Keratinocyte (primary cell): ENCODE data around the gene CACNA1S. TPM values are rescaled to one million over a fixed set of nuclear protein-coding genes. Genes with fewer than 3 reads are reported as not detected.

Source experiments
- DNase-seq: peaks from one replicate; pipeline ENCODE4 v3.0.0-alpha.2; 2011; ENCODE audit warnings: low read depth, missing footprints, low spot score
- FAIRE-seq: peaks from 2 replicates; lab custom pipeline; 2011; peaks lifted over from hg19 to GRCh38; lab: Jason Lieb, UNC
- H2AFZ ChIP-seq: 2 replicates; pipeline ENCODE4 v1.6.0; 2012; ENCODE audit warnings: low read length, control low read depth, inconsistent platforms; ENCODE audit not compliant: control insufficient read depth
- H3K27ac ChIP-seq: 2 replicates; pipeline ENCODE4 v1.5.1; 2011; ENCODE audit warnings: low read length; ENCODE audit not compliant: control insufficient read depth, insufficient read depth
- H3K27me3 ChIP-seq: 3 replicates; pipeline ENCODE4 v1.6.0; 2011; ENCODE audit warnings: low read length; ENCODE audit not compliant: control insufficient read depth, insufficient read depth; ENCODE audit errors: extremely low read depth
- H3K36me3 ChIP-seq, 2 experiments: 2 replicates in 1 of 2; 3 replicates in 1 of 2; pipeline ENCODE4 v1.5.1; 2011; ENCODE audit warnings: low read length in 2 of 2, mild to moderate bottlenecking in 1 of 2; ENCODE audit not compliant: control insufficient read depth in 2 of 2, insufficient read depth in 2 of 2; ENCODE audit errors: extremely low read depth in 1 of 2
- H3K4me1 ChIP-seq: 3 replicates; pipeline ENCODE4 v1.5.1; 2011; ENCODE audit warnings: low read length; ENCODE audit not compliant: control insufficient read depth, insufficient read depth; ENCODE audit errors: extremely low read depth
- H3K4me2 ChIP-seq: 3 replicates; pipeline ENCODE4 v1.6.0; 2011; ENCODE audit warnings: low read depth, low read length; ENCODE audit not compliant: control insufficient read depth, insufficient read depth; ENCODE audit errors: extremely low read depth
- H3K4me3 ChIP-seq, 3 experiments: fragments of 200-600 bp in 1 of 3; sonication (generic) in 1 of 3; 2 replicates in 2 of 3; 3 replicates in 1 of 3; pipeline ENCODE4 v1.5.1; 2011 to 2016; ENCODE audit warnings: low read length in 3 of 3, mild to moderate bottlenecking in 3 of 3, control low read depth in 2 of 3, inconsistent platforms in 1 of 3, low read depth in 1 of 3, mixed read lengths in 1 of 3, mixed run types in 1 of 3, moderate library complexity in 1 of 3; ENCODE audit not compliant: control insufficient read depth in 2 of 3, insufficient read depth in 2 of 3; ENCODE audit errors: extremely low read depth in 1 of 3
- H3K79me2 ChIP-seq: 2 replicates; pipeline ENCODE4 v1.6.0; 2012; ENCODE audit warnings: low read length; ENCODE audit not compliant: control insufficient read depth, insufficient read depth
- H3K9ac ChIP-seq: 3 replicates; pipeline ENCODE4 v1.6.0; 2011; ENCODE audit warnings: low read length; ENCODE audit not compliant: control insufficient read depth, insufficient read depth; ENCODE audit errors: extremely low read depth
- H3K9me1 ChIP-seq: 3 replicates; pipeline ENCODE4 v1.6.0; 2011; ENCODE audit warnings: low read length; ENCODE audit not compliant: control insufficient read depth, insufficient read depth; ENCODE audit errors: extremely low read depth
- H3K9me3 ChIP-seq: 2 replicates; pipeline ENCODE4 v1.5.1; 2012; ENCODE audit warnings: low read depth, low read length; ENCODE audit not compliant: control insufficient read depth
- H4K20me1 ChIP-seq: 3 replicates; pipeline ENCODE4 v1.6.0; 2011; ENCODE audit warnings: low read length; ENCODE audit not compliant: control insufficient read depth, insufficient read depth; ENCODE audit errors: extremely low read depth
- CTCF ChIP-seq, 3 experiments: IDR thresholded peaks in 1 of 3; conservative IDR thresholded peaks in 1 of 3; optimal IDR thresholded peaks in 1 of 3; 2 replicates in 2 of 3; 3 replicates in 1 of 3; pipeline versions ENCODE3 to v1.5.1; 2011; ENCODE audit warnings: low read length in 3 of 3, mild to moderate bottlenecking in 3 of 3, moderate library complexity in 2 of 3, control low read depth in 1 of 3, inconsistent platforms in 1 of 3; ENCODE audit not compliant: insufficient read depth in 2 of 3; ENCODE audit errors: extremely low read depth in 1 of 3
- EZH2 ChIP-seq: IDR thresholded peaks from one replicate; pipeline ENCODE4 v1.6.1; 2012; ENCODE audit warnings: inconsistent platforms, mild to moderate bottlenecking, low read length, moderate library complexity
- dilution Hi-C: fragments of 300-500 bp; cut with MboI; formaldehyde crosslinking; loops from one replicate; pipeline ENCODE4 v1.7.0; 2020; ENCODE audit warnings: low sequenced_read_pairs; ENCODE audit not compliant: extremely low pct_ligation_motif_present
- polyA plus RNA-seq, 5 experiments: library from polyadenylated mRNA; depleted of rRNA in 3 of 5; stranded (reverse) in 3 of 5; stranded (forward) in 1 of 5; unstranded in 1 of 5; fragments of >200 nt; gene quantifications; 1 replicate in 1 of 5; 2 replicates in 3 of 5; 3 replicates in 1 of 5; pipeline versions ENCODE4 v1.2.1 to v1.2.3, GENCODE V29; 2011 to 2012; ENCODE audit warnings: missing spikeins in 2 of 5, low read depth in 1 of 5, low replicate concordance in 1 of 5

The CACNA1S gene
- polyA plus RNA-seq, 1 donor (not counting 4 experiments of a cell fraction or from before 2014, with no cell fraction given) = not detected

GRCh38 chr1:201013991-201014815, 98.0 kb downstream of the CACNA1S start:
- DNase-seq = no peak
- Histone ChIP-seq H3K4me3 (no peak overlapping the region), H3K4me2 (peak overlapping the region; percentile 41)

DNA sequence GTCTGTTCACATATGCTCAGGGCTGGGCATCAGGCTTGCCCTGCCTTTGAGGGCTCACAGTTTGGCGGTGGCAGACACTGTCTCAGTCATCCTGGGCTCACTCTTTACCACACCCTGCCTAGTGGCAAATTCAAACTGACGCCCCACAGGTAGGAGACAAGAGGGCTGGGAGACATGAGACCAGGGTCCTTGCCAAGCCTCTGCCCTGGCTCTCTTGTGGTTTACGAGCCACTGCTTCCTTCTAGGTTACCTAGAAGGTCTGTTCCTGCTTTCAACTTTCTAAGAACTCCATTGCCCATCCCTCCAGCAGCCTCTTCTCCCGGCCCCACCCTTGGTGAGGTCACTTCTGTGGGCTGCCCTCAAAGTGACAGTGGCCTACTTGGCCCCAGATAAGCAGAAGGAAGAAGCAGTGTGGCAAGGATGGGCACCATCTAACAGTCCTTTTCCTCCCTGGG, 99.2 kb downstream of the CACNA1S start:
- no peak for FAIRE-seq

More at GRCh38 chr1:201013991-201014815, 98.0 kb downstream of the CACNA1S start:
- FAIRE-seq = no peak
- Histone ChIP-seq H3K4me1 (peaks cover 24% of the 10 kb centered on the region), H3K27me3 (peaks cover 5% of the 10 kb centered on the region), H3K27ac (no peak overlapping the region), H3K36me3 (no peaks in the 10 kb centered on the region), H4K20me1 (no peaks in the 10 kb centered on the region), H3K79me2 (no peaks in the 10 kb centered on the region), H3K9ac (no peak overlapping the region), H3K9me3 (no peaks in the 10 kb centered on the region), H2AFZ (no peak overlapping the region), H3K9me1 (no peaks in the 10 kb centered on the region)
- no peak for TF ChIP-seq EZH2
- TF ChIP-seq CTCF (optimal IDR thresholded peaks at IDR 0.05 in 1 of 3, IDR thresholded peaks at IDR 0.05 in 1 of 3, conservative IDR thresholded peaks at IDR 0.05 in 1 of 3; ENCODE audit: extremely low read depth in 1 of 3, insufficient read depth in 2 of 3, low read length in 3 of 3) = no peak
- dilution Hi-C loops = no loop called here

More for the DNA sequence above, 99.2 kb downstream of the CACNA1S start:
- Histone ChIP-seq H3K9ac (no peak overlapping the region), H3K27ac (no peak overlapping the region), H3K36me3 (no peaks in the 10 kb centered on the region), H3K9me3 (no peaks in the 10 kb centered on the region), H3K79me2 (no peaks in the 10 kb centered on the region), H3K4me3 (no peak overlapping the region), H3K4me2 (no peak overlapping the region), H3K27me3 (peaks cover 5% of the 10 kb centered on the region), H3K4me1 (peaks cover 18% of the 10 kb centered on the region), H3K9me1 (no peaks in the 10 kb centered on the region), H2AFZ (no peak overlapping the region), H4K20me1 (no peaks in the 10 kb centered on the region)
- dilution Hi-C loops = no loop called here
- TF ChIP-seq CTCF (optimal IDR thresholded peaks at IDR 0.05 in 1 of 3, IDR thresholded peaks at IDR 0.05 in 1 of 3, conservative IDR thresholded peaks at IDR 0.05 in 1 of 3; ENCODE audit: extremely low read depth in 1 of 3, insufficient read depth in 2 of 3, low read length in 3 of 3) = no peak
- no peak for TF ChIP-seq EZH2
- no peak for DNase-seq
